Ascending aorta (tissue), 2 donors: Measurements from ENCODE around the gene IDH3B. TPM values are rescaled to one million over a fixed set of nuclear protein-coding genes. Genes with fewer than 3 reads are reported as not detected.

Experiments used
- DNase-seq, 2 donors: peaks; one replicate each; pipeline ENCODE4 v3.0.0-alpha.2; 2019; ENCODE audit warnings: low spot score in 2 of 2
- H3K27ac ChIP-seq, 2 donors: fragments of 200-600 bp; sonication (generic); one replicate each; pipeline ENCODE4 v1.5.1; 2016 to 2017; ENCODE audit warnings: mild to moderate bottlenecking in 1 of 2
- H3K27me3 ChIP-seq: fragments of 200-600 bp; sonication (generic); one replicate; pipeline ENCODE4 v1.5.1; 2017
- H3K36me3 ChIP-seq, 2 donors: fragments of 200-600 bp; sonication (generic); one replicate each; pipeline ENCODE4 v1.5.1; 2016
- H3K4me1 ChIP-seq, 2 donors: fragments of 200-600 bp; sonication (generic); one replicate each; pipeline ENCODE4 v1.5.1; 2016 to 2017; ENCODE audit warnings: mild to moderate bottlenecking in 1 of 2
- H3K4me3 ChIP-seq, 2 donors: fragments of 200-600 bp; sonication (generic); one replicate each; pipeline ENCODE4 v1.5.1; 2016 to 2017; ENCODE audit warnings: mild to moderate bottlenecking in 1 of 2
- H3K9me3 ChIP-seq, 2 donors: fragments of 200-600 bp; sonication (generic); one replicate each; pipeline ENCODE4 v1.5.1; 2016
- intact Hi-C: fragments of 100-400 bp; cut with DNase I; formaldehyde crosslinking; loops from one replicate; pipeline ENCODE4 v1.15.1; 2023
- total RNA-seq: library from RNA; depleted of rRNA; stranded (reverse); fragments of >200 nt; gene quantifications from one replicate; pipeline ENCODE4 v1.1.0, GENCODE V29; 2016
- TF ChIP-seq, protein P1 (sequence below), 3 experiments: fragments of 200-600 bp in 2 of 3; fragments of 450-650 bp in 1 of 3; sonication (generic) in 2 of 3; IDR thresholded peaks; one replicate each; pipeline ENCODE4 v1.5.1; 2016 to 2019; ENCODE audit warnings: antibody characterized with exemption in 3 of 3, mild to moderate bottlenecking in 1 of 3, moderate library complexity in 1 of 3

Gene IDH3B
- total RNA-seq, 1 donor from 2014 or later: 24.9 TPM

DNA sequence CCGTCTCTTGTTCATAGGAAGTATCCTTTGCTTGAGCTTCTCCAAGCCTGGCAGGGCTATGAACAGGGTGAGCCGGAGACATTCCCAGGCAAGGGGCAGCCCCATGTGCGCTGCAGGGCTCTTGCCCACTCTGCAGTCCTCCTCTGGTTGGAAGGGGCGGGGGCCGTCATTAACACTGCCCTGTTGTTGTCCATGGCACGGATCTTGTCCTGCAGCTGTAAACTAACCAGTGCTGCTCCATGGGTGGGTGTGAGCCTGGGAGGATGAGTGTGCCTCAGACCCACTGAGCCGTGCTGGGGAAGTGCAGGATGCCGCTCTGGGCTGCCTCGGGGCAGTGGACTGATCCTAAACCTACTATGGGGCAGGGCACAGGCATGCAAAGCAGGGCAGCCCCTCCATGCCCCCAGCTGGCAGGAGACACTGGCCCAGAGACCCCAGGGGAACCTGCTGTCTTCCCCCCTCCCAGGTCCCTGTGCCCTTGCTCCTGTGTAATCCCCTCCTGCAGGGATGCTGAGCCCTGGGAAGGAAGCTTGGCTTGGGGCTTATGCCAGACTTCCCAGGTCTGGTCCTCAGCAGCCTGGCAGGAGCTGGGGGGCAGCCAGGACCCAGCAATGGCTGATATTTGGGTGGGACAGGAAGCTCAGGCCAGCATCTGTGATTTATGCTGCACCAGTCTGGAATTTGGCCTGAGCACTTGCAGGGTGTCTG lies 37.1 kb upstream of the IDH3B start:
- TF ChIP-seq, protein P1, sequence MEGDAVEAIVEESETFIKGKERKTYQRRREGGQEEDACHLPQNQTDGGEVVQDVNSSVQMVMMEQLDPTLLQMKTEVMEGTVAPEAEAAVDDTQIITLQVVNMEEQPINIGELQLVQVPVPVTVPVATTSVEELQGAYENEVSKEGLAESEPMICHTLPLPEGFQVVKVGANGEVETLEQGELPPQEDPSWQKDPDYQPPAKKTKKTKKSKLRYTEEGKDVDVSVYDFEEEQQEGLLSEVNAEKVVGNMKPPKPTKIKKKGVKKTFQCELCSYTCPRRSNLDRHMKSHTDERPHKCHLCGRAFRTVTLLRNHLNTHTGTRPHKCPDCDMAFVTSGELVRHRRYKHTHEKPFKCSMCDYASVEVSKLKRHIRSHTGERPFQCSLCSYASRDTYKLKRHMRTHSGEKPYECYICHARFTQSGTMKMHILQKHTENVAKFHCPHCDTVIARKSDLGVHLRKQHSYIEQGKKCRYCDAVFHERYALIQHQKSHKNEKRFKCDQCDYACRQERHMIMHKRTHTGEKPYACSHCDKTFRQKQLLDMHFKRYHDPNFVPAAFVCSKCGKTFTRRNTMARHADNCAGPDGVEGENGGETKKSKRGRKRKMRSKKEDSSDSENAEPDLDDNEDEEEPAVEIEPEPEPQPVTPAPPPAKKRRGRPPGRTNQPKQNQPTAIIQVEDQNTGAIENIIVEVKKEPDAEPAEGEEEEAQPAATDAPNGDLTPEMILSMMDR (IDR thresholded peaks at IDR 0.05): no peak
- H3K4me3 ChIP-seq: no peak overlapping the region
- no peaks in the 10 kb centered on the region for H3K27me3 ChIP-seq
- no peaks in the 10 kb centered on the region for H3K9me3 ChIP-seq
- no peaks in the 10 kb centered on the region for H3K4me1 ChIP-seq
- DNase-seq: no peak
- H3K36me3 ChIP-seq: no peaks in the 10 kb centered on the region
- intact Hi-C loops: no loop called here
- H3K27ac ChIP-seq: no peak overlapping the region

DNA sequence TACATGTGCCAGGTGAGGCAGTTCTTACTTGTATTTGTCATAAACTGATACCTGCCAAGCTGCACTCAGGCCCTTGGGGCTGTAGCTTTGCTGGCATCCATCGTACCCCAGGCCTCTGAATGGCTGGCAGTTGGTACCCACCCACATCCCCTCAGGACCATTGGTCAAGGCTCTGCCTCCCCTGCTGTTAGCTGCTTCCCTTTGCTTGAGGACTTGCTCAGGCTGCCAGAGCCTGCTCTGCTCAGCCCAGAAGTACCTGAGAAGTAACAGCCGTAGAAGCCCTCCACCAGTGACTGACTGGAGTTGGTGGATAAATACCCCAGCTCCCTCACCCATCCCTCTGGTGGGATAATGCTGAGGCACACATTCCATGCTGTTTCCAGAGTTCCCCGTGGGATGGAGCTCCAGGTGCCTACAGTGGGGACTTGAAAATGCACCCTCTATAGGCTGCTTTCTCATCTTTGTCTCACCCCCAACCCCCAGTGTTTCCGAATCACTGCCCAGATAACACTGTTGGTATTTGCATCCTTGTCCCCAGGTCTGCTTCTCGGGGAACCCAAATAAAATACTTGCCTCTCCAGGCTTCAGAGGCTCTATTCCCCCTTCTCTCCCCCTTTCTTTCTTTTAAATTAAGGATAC lies 35.9 kb upstream of the IDH3B start:
- Histone ChIP-seq H3K9me3 (no peaks in the 10 kb centered on the region), H3K4me1 (no peaks in the 10 kb centered on the region), H3K27me3 (no peaks in the 10 kb centered on the region), H3K27ac (no peak overlapping the region), H3K36me3 (no peaks in the 10 kb centered on the region), H3K4me3 (no peak overlapping the region)
- TF ChIP-seq, protein P1 (IDR thresholded peaks at IDR 0.05): no peak
- intact Hi-C loops: loop anchor here (10.0 kb wide), 1 partner anchor 175 kb away; the partner anchor contains the start of gene PTPRA
- DNase-seq: no peak

DNA sequence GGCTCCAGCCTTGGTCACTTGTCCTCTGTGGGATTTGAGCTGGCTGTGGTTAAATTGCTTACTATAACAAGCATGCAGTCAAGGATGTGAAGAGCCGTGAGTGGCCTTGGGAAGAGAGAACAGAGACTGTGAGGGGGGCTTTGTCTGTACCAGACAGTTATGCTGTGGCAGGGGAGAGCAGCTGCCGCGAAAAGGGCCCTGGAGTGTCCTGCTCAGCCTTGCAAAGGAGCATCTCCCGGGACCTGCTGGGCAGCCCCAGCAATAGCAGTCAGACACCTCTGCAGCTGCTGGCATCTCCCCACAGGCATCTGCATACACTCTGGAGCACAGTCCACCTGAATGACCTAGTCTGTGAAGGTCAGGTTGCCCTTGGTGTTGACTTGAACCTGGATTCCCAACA lies 34.9 kb upstream of the IDH3B start:
- intact Hi-C loops: loop anchor here (10.0 kb wide), 1 partner anchor 176 kb away; the partner anchor contains the start of gene PTPRA
- Histone ChIP-seq H3K9me3 (no peaks in the 10 kb centered on the region), H3K27me3 (peaks cover under 1% of the 10 kb centered on the region), H3K4me3 (no peak overlapping the region), H3K4me1 (peaks cover 0 to 1% of the 10 kb centered on the region in 2 donors), H3K36me3 (no peaks in the 10 kb centered on the region), H3K27ac (no peak overlapping the region)
- peak in 1 of 2 donors; percentile 54 for DNase-seq
- TF ChIP-seq, protein P1 (IDR thresholded peaks at IDR 0.05): no peak

DNA sequence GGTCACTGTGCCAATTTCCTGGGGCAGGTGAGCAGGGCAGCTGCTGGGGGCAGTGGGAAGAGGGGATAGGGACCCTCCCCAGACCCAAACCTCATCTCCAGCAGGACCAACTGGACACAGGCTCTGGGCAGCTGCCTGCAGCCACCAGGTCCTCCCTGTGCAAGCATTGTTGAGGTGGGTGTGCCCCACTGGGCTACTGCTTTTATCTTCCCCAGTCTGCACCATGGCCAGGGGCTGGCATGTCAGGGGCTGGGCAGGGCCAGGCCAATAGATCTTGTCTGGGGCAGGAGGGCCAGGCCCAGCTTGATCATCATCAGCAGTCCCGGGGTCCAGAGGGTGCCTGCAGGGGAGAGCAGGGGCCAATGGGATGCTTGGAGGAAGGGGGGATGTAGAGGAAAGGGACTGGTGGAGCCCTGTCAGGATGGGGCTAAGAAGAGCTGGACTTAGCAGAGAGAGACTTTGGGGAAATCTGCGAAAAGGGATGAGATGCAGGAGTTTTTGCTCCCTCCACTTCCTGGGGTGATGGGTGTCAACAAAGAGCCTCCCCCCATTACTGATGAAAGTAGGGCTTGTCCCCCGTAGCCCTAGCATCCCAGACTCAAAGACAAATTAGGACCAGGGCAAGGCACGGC lies 34.3 kb upstream of the IDH3B start:
- H3K27me3 ChIP-seq: peaks cover 6% of the 10 kb centered on the region
- DNase-seq: peak in 1 of 2 donors; percentile 51
- intact Hi-C loops: loop anchor here (10.0 kb wide), 1 partner anchor 176 kb away; the partner anchor contains the start of gene PTPRA

DNA sequence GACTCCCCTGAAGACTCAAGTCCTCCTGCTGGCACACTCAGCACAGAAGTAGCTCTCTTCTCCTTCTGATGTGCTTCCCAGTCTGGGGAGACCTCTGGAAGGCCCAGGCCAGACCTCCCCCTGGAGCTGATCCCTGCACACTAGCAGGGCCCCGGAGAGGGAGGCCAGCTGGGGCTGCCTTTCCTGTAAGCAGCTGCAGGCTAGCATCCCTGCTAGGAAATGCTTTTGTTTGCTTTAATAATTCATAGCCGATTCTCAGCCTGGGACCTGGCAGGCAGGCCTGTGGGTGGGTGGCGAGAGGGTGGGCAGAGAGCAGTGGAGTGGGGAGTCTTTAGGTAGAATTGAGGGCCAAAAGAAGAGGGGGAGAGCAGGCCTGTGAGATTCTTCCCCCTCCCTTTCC lies 33.8 kb upstream of the IDH3B start:
- H3K4me1 ChIP-seq: peaks cover 2 to 7% of the 10 kb centered on the region in 2 donors
- intact Hi-C loops: loop anchor here (10.0 kb wide), 1 partner anchor 177 kb away; the partner anchor contains the start of gene PTPRA
- no peak overlapping the region for H3K4me3 ChIP-seq
- H3K36me3 ChIP-seq: no peaks in the 10 kb centered on the region
- H3K27me3 ChIP-seq: peaks cover 6% of the 10 kb centered on the region
- DNase-seq: no peak
- no peak overlapping the region for H3K27ac ChIP-seq
- TF ChIP-seq, protein P1 (IDR thresholded peaks at IDR 0.05): no peak
- H3K9me3 ChIP-seq: no peaks in the 10 kb centered on the region

More for the DNA sequence above, 34.3 kb upstream of the IDH3B start:
- Histone ChIP-seq H3K36me3 (no peaks in the 10 kb centered on the region), H3K27ac (no peak overlapping the region), H3K4me3 (no peak overlapping the region), H3K9me3 (no peaks in the 10 kb centered on the region), H3K4me1 (peaks cover 2 to 7% of the 10 kb centered on the region in 2 donors)
- TF ChIP-seq, protein P1 (IDR thresholded peaks at IDR 0.05): no peak
